Measurements from ENCODE around the gene PPP6R3. TPM values are rescaled to one million over a fixed set of nuclear protein-coding genes. Genes with fewer than 3 reads are reported as not detected.

The PPP6R3 gene
- total and polyA plus RNA-seq, 2 of the 8 experiments (the other 6 are each of a cell fraction or from before 2014, with no cell fraction given): 44.6 to 150 TPM

DNA sequence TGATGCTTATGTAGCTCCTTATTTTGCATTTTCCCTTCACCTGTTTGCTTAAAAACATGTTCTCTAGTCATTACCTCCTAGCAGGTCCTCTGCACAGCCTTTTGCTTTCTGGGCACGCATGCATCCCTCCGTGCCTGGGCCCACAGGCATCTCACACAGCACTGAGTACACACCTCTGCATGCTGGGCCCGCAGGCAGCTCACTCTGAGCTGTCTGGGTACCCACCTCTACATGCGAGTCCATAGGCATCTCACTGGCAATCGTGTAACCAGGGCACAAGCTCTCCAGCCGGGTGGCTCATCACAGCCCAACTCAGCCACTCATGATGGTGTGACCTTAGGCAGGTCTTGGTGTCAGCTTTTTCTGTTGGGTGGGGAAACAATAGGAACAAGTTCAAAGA, 155.1 kb downstream of the PPP6R3 start:
- Histone ChIP-seq H3K79me2 (ENCODE audit: control insufficient read depth in 1 of 2, insufficient read depth in 2 of 2, low read length in 2 of 2) (no peaks in the 10 kb centered on the region), H2AK5ac (ENCODE audit: low read depth, low read length) (no peak overlapping the region), H3K79me1 (ENCODE audit: low read depth, low read length) (no peaks in the 10 kb centered on the region), H3K56ac (replicated peaks; ENCODE audit: insufficient read length, low read depth, low read length) (no peak overlapping the region), H3K9ac (replicated peaks in 1 of 4; ENCODE audit: extremely low read depth in 1 of 4, low read depth in 3 of 4, low read length in 3 of 4) (no peak overlapping the region), H3K27me3 (replicated peaks in 1 of 4; ENCODE audit: control insufficient read depth in 3 of 4, extremely low read depth in 1 of 4, insufficient read depth in 3 of 4, low read length in 3 of 4) (no peaks in the 10 kb centered on the region), H4K20me1 (replicated peaks in 1 of 2; ENCODE audit: control insufficient read depth in 1 of 2, insufficient read depth in 2 of 2, low read length in 2 of 2) (no peaks in the 10 kb centered on the region), H3K18ac (ENCODE audit: extremely low read depth, low read length) (no peak overlapping the region), H2BK20ac (ENCODE audit: low read length) (no peak overlapping the region), H4K8ac (ENCODE audit: extremely low read depth, insufficient read depth, low read length) (no peak overlapping the region), H3K9me3 (ENCODE audit: insufficient read depth in 2 of 2, low read depth in 1 of 2, low read length in 1 of 2) (peaks cover 4 to 6% of the 10 kb centered on the region in 2 experiments; a peak in 2 of 4 replicates), H3K4ac (replicated peaks; ENCODE audit: insufficient read length, low read depth, low read length) (no peak overlapping the region), H2BK5ac (ENCODE audit: low read depth, low read length) (no peak overlapping the region), H2BK12ac (ENCODE audit: low read depth, low read length) (no peak overlapping the region), H3K4me1 (replicated peaks in 1 of 4; ENCODE audit: control insufficient read depth in 3 of 4, insufficient read depth in 4 of 4, low read length in 3 of 4) (no peaks in the 10 kb centered on the region), H2AFZ (ENCODE audit: low read length) (no peak overlapping the region), H3K4me3 (ENCODE audit: extremely low read depth in 1 of 4, insufficient read depth in 2 of 4, low read depth in 3 of 4, low read length in 4 of 4) (no peak overlapping the region), H2BK120ac (replicated peaks; ENCODE audit: low read depth, low read length) (no peak overlapping the region), H3K36me3 (ENCODE audit: control insufficient read depth in 2 of 4, insufficient read depth in 4 of 4, low read length in 3 of 4) (peaks cover 12 to 46% (median 27%) of the 10 kb centered on the region in 4 experiments), H3K14ac (ENCODE audit: insufficient read length) (no peak overlapping the region), H4K91ac (replicated peaks; ENCODE audit: insufficient read length, low read length) (no peak overlapping the region), H3K23ac (ENCODE audit: insufficient read length) (no peak overlapping the region), H4K5ac (ENCODE audit: insufficient read length, low read depth, low read length) (no peak overlapping the region), H2BK15ac (ENCODE audit: low read length) (no peak overlapping the region), H3K4me2 (ENCODE audit: insufficient read depth in 1 of 2, low read depth in 2 of 2, low read length in 2 of 2) (no peak overlapping the region), H3K23me2 (ENCODE audit: low read depth, low read length) (no peaks in the 10 kb centered on the region), H3K27ac (ENCODE audit: low read depth, low read length) (no peak overlapping the region)
- WGBS, 2 experiments (ENCODE audit: extremely low coverage in 1 of 2, insufficient coverage in 1 of 2, insufficient read length in 1 of 2, insufficient replicate concordance in 2 of 2, low coverage in 1 of 2, low lambda C conversion rate in 2 of 2, missing lambda C conversion rate in 1 of 2): 97% methylated on average over 6 of the region's 6 CpGs; no CpG with 5 or more reads in 1 of the 2 experiments
- FAIRE-seq (no peak), DNase-seq (ENCODE audit: low read depth in 1 of 2, low spot score in 2 of 2) (no peak)
- CTCF ChIA-PET (ENCODE audit: partially characterized antibody): interaction anchor here (1.0 to 1.7 kb wide), 4 partner anchors 9 to 133 kb away, joined by 3 to 4 read pairs (median 3); no protein-coding TSS in a partner anchor
- POLR2A ChIA-PET (ENCODE audit: partially characterized antibody): interaction anchor here (1.2 kb wide), 2 partner anchors 9 to 34 kb away, joined by 3 to 4 read pairs; no protein-coding TSS in a partner anchor
- TF ChIP-seq EP300 (IDR thresholded peaks at IDR 0.05; ENCODE audit: borderline replicate concordance in 1 of 2, low read depth in 2 of 2, low read length in 2 of 2): no peak
- TF ChIP-seq RBBP5 (IDR thresholded peaks at IDR 0.05; ENCODE audit: borderline replicate concordance, low read depth, low read length): no peak
- TF ChIP-seq JUND (IDR thresholded peaks at IDR 0.05; ENCODE audit: low read length): no peak
- no peak for TF ChIP-seq CHD2 (IDR thresholded peaks at IDR 0.05; ENCODE audit: low read length)
- no peak for TF ChIP-seq PHF8 (conservative IDR thresholded peaks at IDR 0.05; ENCODE audit: low read depth, low read length)
- no peak for TF ChIP-seq BCL11A (IDR thresholded peaks at IDR 0.05; ENCODE audit: low read depth in 2 of 2, low read length in 2 of 2)
- no peak for TF ChIP-seq GABPA (IDR thresholded peaks at IDR 0.05; ENCODE audit: borderline replicate concordance, insufficient read depth, low read length)
- TF ChIP-seq TAF7 (optimal IDR thresholded peaks at IDR 0.05; ENCODE audit: borderline replicate concordance, low read depth, low read length): no peak
- no peak for TF ChIP-seq RXRA (IDR thresholded peaks at IDR 0.05; ENCODE audit: insufficient read depth, low read depth, low read length)
- no peak for TF ChIP-seq FOSL1 (IDR thresholded peaks at IDR 0.05; ENCODE audit: insufficient read depth, low read depth, low read length)
- TF ChIP-seq CTBP2 (IDR thresholded peaks at IDR 0.05; ENCODE audit: borderline replicate concordance, insufficient read depth, insufficient read length, low read length): no peak
- no peak for TF ChIP-seq SP2 (IDR thresholded peaks at IDR 0.05; ENCODE audit: low read length)
- TF ChIP-seq BACH1 (IDR thresholded peaks at IDR 0.05; ENCODE audit: low read length): no peak
- TF ChIP-seq KDM4A (IDR thresholded peaks at IDR 0.05; ENCODE audit: low read depth, low read length, severe bottlenecking): no peak
- TF ChIP-seq CREB1 (IDR thresholded peaks at IDR 0.05): no peak
